ENCODE measurements around the gene AUTS2.
A peak's percentile ranks its signal among the peaks of the same experiment; 100 is the strongest.
"Not testable (repeated sequence)": the region's sequence is repeated elsewhere in the genome, so short reads cannot be mapped to it uniquely, and the experiment has no call there.

AUTS2 gene

GRCh38 chr7:70233776-70234175 lies 635.5 kb downstream of the AUTS2 start:
- DNase-seq: no peak

GRCh38 chr7:70237256-70237655 lies 639.0 kb downstream of the AUTS2 start:
- no peak for DNase-seq

DNA sequence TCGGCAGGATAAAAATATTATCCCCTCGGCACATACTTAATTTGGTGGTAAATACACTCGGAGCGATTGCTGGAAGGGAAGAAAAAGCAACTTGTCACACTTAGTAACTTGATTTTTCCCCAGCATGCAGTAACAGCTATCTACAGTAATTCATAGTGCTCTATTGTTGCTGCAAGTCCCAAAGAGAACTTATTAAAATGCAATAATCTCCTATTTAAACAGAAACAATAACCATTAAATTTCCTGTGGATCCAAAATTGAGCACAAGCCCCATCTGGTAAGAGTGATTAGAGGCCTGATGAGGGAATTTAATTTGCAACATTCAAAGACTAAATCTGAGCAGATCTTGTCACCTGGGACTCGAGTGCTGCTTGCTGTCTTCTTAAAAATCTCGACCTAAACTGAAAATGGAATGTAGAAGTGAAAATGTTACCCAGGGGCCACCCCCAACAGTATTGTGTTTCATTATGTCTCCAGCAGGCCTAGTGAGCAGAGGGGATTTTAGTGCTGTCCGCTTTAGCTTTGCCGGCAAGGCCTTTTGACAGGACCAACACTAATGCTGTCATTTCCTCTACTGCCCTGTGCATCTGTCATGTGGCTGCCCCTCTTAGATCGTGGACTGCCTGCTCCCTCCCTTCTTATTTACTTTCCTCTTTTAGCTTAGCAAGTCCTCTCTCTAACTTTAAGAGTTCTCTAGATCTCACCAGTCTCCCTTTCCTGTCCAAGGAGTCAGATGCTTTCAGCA lies 639.7 kb downstream of the AUTS2 start:
- DNase-seq: no peak

DNA sequence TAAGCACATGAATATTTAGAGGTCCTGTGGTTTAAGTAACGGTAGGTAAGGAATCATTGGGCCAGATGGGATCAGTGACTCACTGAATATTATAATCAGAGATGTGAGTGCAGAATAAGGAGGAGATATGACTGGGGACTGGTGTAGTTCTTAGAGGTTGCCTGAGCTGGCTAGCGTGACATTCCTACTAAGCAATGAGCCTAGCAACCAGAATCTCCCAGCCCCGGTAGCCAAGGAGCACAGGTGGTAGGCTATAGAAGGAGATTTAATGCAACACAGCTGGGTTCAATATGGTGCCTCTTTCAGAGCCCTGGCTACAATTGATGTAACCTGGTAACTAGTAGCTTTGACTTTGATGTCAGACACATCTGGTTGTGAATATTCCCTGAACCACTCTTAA lies 641.6 kb downstream of the AUTS2 start:
- no peak for DNase-seq

- DNase-seq: no peak
Measured at GRCh38 chr7:70240873-70241272, 642.6 kb downstream of the AUTS2 start.

DNA sequence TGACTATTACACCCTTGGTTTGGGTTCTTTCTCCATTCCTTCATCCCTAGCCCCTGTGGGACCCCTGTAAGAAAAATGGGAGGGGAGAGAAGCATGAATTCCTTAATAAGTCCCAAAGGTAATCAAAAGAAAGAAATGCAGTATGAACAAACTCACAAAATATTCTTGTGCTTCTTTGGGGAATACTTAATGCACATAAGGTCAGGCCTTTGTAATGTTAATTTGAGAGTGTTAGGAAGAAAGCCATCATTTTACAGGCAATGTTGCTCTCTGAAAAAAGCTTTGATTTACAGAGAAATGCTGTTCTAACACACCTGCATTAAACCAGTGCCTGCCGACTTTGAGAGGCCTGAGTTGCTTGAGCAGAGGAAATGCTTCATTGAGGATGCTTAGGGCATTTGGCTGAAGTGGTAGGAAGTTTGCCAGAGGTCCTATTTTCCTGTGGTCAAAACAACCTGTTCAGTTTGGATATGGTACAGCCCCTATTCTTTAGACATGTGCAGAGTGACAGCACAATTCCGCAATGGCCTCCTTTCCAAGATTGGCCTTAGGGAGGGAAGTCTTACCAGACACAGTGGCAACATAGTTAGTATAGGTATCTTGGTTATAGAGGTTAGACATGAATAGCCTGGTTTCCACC lies 643.4 kb downstream of the AUTS2 start:
- no peak for DNase-seq

DNA sequence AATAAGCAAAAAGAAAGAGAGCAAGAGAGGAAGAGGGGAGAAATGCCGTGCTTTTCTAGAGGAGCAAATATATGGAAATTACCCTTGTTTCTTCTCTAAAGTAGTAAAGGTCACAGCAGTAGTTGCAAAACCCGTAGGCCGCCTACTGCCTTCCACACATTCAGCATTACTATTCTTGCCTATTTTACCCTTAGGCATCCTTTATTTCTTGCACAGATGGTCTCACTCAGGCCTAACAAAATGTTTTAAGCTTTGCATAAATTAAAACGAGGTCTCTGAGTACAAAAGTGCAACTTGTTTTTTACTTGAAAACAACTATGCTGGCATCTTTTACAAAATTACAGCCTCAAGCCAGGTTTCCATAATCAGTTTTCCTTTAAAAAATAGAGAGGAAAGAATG lies 644.6 kb downstream of the AUTS2 start:
- DNase-seq: no peak

DNA sequence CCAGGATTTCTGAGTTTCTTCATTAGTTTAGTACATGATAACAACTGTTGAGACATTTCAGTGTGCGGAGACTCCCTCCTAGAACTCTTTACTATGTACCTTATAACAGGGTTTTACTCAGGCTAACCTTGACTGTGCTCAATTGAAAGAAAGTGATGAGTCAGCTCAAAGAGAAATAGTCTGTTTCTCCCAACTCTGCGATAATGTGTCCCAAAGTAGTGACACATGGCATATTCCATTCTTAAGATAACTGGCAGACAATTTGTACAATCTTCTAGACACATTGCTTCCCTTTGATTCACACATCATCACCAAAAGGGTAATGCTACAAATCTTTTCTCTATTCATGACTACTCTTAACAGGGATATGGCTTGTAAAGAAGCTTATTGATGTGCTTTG lies 645.2 kb downstream of the AUTS2 start:
- no peak for DNase-seq

GRCh38 chr7:70257921-70258320 lies 659.6 kb downstream of the AUTS2 start:
- DNase-seq: no peak

GRCh38 chr7:70259502-70259901 lies 661.2 kb downstream of the AUTS2 start:
- DNase-seq: no peak

GRCh38 chr7:70263471-70264255 lies 665.4 kb downstream of the AUTS2 start:
- no peak for DNase-seq

GRCh38 chr7:70266186-70266585 lies 667.9 kb downstream of the AUTS2 start:
- no peak for DNase-seq

- no peak for DNase-seq
Measured at GRCh38 chr7:70267381-70268120, 669.3 kb downstream of the AUTS2 start.

- no peak for DNase-seq
Measured at GRCh38 chr7:70268179-70268578, 669.9 kb downstream of the AUTS2 start.

- no peak for DNase-seq
Measured at GRCh38 chr7:70270149-70270548, 671.9 kb downstream of the AUTS2 start.

- peak; percentile 36 for DNase-seq
Measured at GRCh38 chr7:70271617-70272081, 673.4 kb downstream of the AUTS2 start.

- DNase-seq: not testable (repeated sequence)
Measured at GRCh38 chr7:70275570-70275969, 677.3 kb downstream of the AUTS2 start.

GRCh38 chr7:70285187-70285586 lies 686.9 kb downstream of the AUTS2 start:
- peak; percentile 52 for DNase-seq

- DNase-seq: no peak
Measured at GRCh38 chr7:70285854-70286253, 687.6 kb downstream of the AUTS2 start.

- no peak for DNase-seq
Measured at GRCh38 chr7:70288781-70289456, 690.6 kb downstream of the AUTS2 start.

GRCh38 chr7:70292716-70293115 lies 694.4 kb downstream of the AUTS2 start:
- no peak for DNase-seq

GRCh38 chr7:70294211-70294911 lies 696.1 kb downstream of the AUTS2 start:
- no peak for DNase-seq
